Left kidney (tissue), 1 donor: ENCODE results near the gene MYO7A. TPM values are rescaled to one million over a fixed set of nuclear protein-coding genes. Genes with fewer than 3 reads are reported as not detected.

Source experiments
- polyA plus RNA-seq: library from polyadenylated mRNA; unstranded; fragments of 120-200 nt; gene quantifications from one replicate; pipeline ENCODE4 v1.2.1, GENCODE V29; 2013; ENCODE audit not compliant: insufficient read length

The MYO7A gene
- polyA plus RNA-seq, 1 donor: 3.7 TPM

Other genes with a start within 250 kb of the MYO7A start
- not detected for gene B3GNT6, start 93.8 kb upstream of the MYO7A start, polyA plus RNA-seq
- 25.0 TPM for gene CAPN5, start 61.3 kb upstream of the MYO7A start, polyA plus RNA-seq
- gene OMP, start 25.4 kb upstream of the MYO7A start, polyA plus RNA-seq: not detected
- gene GDPD4, start 173.4 kb downstream of the MYO7A start, polyA plus RNA-seq: 0.17 TPM